GM12892 (cell line): ENCODE measurements around the gene NEBL.

Source experiments
- POLR2A ChIP-seq: IDR thresholded peaks from 2 replicates; pipeline ENCODE4 v1.6.1; 2011; ENCODE audit warnings: low read depth, low read length, control low read depth
- POLR2AphosphoS5 ChIP-seq: IDR thresholded peaks from 2 replicates; pipeline ENCODE4 v1.6.1; 2011; ENCODE audit warnings: low read depth, low read length, control low read depth
- TAF1 ChIP-seq: IDR thresholded peaks from 2 replicates; pipeline ENCODE4 v1.6.1; 2011; ENCODE audit warnings: low read depth, mild to moderate bottlenecking, control low read depth, low read length, borderline replicate concordance

GRCh38 chr10:20927456-20927855 lies 30.3 kb upstream of the NEBL start:
- TF ChIP-seq POLR2A = no peak
- TF ChIP-seq POLR2AphosphoS5 = no peak
- no peak for TF ChIP-seq TAF1
